NCI-H128 (cell line): Measurements from ENCODE around the gene VANGL2.

Experiments used
- DNase-seq: peaks from one replicate; lab custom pipeline; 2025; ENCODE audit not compliant: unreplicated experiment; lab: John Stamatoyannopoulos, UW

VANGL2 gene

DNA sequence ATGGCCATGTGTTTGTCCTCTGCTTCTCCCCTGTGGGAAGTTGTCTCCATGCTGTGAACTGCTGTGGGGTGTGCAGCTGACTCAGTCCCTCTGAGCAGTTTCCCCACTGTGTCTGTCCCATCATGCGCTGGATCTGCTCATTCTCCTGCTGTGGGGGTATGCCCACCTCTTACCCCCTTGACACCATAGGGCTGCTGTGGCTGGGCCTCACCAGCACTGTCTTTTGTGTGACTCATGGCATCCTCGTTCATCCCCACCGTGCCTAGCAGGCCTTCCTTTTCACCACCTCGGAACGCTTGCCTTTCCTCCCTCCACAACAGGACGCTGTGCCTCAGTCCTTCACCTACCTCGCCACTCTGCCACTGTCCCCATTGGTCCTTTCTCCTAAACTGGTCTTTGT, 27.3 kb downstream of the VANGL2 start:
- DNase-seq, result no peak

DNA sequence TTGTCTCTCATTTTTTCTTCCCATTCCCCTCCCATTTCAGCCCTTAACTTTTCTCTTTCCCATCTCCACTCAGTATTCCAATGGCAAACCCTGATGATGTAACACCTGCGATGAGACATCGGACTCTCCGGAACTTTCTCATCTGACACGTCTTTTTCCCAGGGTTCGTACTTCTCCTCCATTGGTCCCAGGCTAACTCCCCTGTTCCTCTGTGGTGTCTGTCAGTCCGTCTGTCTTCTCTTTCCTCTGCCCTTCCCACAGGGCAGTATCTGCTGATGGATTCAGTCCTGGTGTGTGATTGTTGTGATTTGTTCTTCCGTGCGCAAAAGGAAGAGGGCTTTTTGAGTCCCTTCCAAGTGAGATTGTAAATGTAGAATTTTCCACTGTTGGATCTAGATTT, 27.7 kb downstream of the VANGL2 start:
- no peak for DNase-seq

DNA sequence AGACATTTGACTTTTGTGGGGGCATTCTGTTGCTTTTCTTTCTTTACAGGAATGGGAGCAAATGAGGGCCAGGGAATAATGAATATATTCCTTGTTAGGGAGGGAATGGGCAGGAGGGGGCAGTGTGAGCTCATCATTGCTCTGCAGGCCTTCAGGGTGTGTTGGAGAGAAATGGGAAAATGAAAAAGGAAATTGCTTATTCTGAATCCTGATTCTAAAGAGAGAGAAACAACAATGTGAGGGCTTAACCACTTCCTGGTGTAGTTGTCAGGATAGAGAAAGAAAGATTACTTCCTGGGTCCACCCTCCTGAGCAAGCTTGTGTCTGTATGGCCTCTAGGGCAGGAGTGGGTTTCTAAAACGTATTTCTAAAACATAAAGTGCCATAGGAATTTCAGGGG, 28.3 kb downstream of the VANGL2 start:
- DNase-seq, result no peak

DNA sequence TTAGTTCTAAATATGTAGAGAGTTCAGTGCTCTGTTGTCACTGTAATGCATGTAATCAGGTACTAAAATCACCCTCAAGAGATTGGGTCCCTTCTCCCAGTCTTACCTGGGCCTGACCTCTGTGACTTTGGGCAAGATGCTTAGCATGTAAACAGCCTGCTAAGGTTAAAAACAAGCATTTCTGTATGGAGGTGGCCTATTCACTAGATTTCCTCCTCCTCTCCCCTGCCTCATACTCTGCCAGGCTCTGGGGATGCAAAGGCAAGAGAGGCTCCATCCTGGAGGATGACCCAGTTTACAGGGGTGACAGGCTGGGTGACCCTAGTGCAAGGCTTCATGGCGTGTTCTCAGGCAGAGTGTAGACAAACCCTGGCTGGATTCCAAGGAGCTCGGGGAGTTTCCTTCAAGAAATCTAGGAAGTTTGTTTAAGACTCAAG, 28.8 kb downstream of the VANGL2 start:
- DNase-seq, result no peak

DNA sequence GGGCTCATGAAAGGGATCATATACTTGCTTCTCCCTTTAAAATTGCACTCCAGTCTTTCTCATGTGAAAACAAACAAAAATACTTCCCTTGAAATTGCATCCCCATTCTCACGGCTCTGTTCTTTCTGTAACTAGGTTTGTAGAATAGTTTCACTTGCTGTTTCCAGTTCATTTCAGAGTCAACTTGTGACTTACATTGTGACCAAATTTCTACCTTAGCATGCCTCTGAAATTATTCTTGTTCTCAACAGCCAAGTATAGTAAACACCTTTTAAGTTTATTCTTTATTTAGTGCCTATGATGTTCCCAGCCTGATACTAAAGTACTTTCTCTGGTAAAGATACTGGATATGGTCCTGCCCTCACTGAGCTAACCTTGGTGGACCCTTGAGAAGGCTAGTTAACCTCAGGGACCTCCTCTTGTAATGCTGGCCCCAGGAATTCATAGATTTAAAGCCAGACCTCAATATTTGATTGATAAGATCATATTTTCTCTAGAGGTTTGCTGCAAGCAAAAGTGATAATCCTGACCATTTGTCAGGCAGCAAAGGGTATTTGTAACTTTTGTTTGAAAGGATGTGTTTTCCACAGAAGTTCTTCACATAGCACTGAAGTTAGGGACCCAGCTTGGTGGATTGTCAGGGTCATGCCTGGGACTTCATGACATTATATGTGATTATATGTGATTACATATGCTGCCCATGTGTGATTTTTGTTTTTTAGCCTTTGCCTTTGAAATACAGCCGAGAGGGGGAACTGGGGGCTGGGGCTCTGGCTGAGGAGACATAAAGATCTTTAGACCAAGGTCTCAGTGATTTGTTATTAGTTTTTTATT, 29.6 kb downstream of the VANGL2 start:
- DNase-seq, result no peak

DNA sequence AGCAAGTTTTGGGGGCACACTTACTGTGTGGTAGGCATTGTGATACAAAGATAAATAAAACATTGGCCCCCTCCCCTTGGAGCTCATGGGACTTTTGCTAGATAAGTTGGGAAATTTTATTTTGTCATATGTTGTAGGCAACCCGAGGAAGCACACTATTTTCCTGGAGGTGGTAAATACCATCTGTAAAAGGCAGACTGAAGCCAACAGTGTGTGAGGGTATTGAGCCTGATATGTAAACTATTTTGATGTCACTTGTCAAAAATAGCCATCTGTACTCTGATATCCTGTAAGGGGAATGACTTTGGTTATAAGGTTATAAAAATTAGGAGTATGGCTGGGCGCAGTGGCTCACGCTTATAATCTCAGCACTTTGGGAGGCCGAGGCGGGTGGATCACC, 30.6 kb downstream of the VANGL2 start:
- no peak for DNase-seq

DNA sequence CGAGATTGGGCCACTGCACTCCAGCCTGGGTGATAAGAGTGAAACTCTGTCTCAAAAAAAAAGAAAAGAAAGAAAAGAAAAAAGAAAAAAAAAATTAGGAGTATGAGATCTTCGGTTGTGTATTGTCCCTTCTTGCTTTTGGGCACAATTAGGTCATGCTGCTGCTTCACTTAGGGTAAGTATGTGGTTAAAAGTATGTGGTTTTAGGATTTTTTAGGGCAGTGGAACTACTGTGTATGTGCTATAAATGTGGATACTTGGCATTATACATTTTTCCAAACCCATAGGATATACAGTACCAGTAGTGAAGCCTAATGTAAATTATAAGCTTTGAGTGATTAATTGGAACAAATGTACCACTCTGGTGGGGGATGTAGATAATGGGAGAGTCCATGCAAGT, 31.2 kb downstream of the VANGL2 start:
- DNase-seq, result no peak

DNA sequence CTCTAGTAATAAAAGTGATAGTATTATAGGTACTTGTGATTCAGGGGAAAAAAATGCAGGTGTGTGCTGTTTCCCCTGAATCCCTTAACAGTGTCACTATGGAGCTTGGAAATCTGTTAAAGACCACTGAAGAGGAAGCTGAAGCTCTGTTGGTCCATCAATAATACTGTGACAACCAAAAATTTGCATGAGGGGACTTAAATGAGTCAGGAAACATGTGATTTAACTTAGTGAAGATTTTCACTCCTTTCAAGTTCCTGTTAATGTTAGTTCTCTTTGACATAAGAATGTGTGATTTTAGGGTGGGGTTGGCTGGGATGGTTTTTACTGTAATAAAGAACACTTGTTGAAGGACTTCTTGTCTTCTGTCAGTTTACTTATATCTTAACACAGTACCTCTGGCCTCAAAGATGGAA, 32.0 kb downstream of the VANGL2 start:
- no peak for DNase-seq

DNA sequence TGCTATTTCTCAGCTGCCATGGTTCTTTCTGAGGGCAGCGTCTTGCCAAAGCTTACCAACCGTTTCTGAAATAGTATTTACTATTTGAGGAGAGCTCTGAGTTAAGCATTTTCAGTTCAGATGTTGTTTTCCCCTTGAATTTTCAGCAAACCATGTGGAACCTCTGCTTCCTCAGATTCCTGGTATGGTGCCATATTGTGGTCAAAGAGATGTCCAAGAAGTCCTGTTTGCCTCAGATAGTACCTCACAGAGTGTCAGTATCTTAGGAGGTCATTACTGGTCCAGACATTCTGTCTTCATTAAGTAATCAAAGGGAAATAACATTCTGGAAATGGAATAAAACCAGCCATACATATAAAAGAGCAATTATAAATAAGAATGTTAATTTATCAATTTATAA, 36.6 kb downstream of the VANGL2 start:
- DNase-seq, result no peak

DNA sequence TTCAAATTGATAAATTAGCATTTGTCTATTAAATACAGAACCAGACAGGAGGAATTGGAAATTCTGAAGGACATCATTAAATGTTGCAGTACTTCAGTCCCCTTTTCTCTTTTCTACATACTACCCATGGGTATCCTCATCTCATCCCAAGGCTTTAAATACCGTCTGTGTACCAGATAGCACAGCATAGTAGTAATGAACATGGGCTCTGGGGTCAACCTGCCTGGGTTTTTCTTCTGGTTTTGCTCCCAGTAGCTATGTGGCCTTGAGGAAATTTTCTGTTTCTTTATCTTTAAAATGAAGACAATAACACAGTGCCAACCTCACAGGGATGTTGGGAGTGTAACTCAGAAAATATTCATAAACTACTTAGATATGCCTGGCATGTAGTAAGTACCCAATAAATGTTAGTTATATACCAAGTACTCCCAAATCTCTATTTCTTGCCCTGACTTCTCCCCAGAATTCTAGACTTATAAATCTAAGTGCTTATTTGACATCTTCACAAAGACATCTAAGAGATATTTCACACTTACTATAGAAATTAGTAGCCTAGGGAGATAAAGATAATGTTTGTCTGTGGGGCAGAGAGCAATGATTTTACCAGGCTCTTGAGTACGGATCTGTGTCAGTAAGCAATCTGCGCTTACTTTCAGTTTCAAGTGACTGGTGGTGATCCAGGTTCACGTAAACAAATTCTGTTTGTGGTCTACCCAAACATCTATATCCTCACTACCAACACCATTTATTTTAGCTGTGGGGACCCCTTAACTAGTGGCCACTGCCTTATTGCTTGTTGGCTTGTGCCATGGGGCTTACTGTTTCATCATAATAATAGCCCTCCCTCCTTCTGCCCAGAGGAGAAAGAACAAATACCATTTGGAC, 37.3 kb downstream of the VANGL2 start:
- no peak for DNase-seq

DNA sequence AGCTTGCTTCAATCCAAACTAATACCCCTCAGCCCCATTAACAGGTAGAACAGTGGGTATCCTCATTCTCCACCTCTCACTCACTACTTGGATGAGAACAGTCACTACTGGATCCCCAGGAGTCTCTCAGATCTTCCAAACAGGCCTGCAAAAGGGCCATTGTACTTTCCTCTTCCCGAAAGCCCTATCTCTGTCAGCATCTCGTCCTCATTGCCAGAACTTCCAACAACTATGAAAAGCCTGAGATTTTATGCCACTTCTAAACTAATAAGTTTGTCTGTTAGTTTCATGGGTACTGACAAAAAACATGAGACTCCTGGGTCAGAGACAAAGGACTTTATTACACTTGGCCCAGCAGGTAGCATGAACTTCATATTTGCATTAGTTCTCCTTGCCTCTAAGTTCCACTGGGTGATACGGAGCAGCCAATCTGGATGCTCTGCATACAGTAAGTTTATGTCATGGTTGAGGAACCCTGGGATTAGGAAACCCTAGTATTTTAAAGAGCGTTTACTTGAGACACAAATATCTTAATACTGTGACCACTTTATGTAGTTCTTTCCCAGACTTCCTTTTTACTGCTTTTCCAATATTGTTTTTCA, 38.1 kb downstream of the VANGL2 start:
- DNase-seq, result no peak

DNA sequence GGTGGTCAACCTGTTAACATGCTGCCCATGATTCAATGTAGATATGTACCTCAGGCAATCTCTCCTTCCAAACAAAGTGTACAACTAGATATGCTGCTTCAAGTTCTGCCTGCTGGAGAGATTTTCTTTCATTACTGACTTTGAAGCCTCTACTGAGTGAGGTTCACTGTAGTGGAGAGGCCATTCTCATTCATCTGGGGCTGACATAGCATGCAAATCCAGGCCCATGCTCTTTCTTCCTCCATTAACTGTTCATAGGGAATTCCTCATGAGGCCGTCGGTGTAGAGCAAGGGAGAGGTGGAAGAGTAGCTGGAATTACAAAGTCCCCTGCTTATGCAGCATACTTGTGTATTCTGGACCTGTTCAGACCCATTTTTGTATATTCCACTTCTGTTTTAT, 38.6 kb downstream of the VANGL2 start:
- DNase-seq, result no peak

DNA sequence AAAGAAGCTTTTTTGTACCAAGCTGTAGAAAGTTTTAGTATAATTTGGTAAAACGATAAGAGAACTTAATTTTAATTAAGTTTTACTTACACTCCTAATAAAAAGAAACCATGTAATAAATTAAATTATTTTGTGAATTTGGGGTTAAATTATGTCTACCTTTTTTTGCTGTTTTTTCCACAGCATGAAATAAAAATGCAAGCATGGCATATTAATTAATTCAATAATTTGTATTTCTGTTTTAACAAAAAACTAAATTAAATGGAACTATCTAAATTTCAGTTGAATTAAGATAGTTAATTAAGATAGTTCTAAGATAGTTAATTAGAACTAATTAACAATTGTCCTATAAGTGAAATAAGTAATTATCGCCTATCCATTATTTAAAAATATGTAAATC, 39.4 kb downstream of the VANGL2 start:
- no peak for DNase-seq

DNA sequence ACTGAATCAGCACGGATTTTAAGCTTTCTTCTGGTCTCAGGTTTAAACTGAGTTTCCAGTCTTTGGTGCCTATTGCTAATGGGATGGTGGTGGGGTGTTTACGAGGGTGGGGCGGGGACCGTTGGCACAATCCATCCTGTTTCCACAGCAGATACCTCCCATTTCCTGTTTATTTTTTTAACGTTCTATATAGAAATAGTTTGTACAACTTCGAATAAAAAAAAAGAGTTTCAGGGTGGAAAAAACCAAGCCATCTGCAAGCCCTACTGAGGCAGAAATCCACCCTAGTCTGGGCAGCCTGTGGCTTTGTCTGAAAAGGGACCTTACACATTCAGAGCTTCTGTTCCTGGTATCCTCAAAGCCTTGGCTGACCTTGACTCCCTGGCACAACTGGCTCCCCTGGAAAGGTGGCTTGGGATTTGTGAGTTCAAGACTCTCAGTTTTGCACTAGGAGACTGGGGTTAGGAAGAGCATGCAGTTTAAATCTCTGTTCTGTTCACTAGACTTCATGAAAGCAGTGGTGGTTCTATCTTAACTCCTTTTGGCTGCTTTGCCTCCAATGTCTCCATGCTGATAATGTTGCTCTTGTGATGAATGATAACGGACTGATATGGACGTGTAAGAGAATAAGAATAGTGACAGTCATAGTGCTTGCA, 46.7 kb downstream of the VANGL2 start:
- no peak for DNase-seq

DNA sequence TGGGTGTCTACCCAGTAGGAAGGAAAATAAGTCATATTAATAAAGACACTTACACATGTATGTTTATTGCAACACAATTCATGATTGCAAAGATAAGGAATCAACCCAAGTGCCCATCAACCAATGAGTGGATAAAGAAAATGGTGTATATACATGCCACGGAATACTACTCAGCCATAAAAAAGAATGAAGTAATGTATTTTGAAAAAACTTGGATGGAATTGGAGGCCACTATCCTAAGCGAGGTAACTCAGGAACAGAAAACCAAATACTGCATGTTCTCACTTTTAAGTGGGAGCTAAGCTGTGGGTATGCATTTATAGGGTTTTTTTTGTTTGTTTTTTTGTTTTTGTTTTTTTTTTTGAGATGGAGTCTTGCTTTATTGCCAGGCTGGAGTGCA, 49.1 kb downstream of the VANGL2 start:
- no peak for DNase-seq

DNA sequence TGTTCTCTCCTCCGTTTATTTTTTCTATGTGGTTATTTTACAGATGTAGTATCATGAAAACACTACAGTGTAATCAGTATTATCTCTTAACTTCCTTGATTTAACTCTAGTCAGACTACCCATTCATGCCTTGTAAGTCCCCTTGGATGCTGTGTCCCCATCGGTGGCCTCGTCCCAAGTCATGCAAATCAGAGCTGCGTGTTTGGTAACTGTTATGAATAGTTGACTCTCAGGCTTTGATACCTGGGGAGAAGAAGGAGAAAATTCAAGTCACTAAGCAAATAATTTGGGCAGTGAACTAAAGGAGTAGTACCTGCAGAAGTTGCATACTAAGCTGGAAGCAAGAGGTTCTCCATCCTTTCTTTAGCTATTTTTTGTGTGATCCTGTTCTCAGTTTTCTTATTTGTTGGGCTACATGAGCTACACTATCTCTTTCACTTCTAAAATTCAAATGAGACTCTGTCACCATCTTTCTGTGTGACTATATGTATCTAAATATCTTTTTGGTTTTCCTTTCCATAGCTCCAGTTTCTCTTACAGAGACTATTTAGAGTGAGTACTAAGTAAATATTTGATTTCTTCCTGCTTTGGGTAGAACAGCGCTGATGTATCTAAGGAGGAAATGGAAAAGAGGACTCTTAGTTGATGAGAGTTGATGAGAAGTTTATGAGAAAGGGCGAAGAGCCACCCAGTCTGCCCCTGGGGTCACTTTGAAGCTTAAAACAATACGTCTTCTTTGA, 50.9 kb downstream of the VANGL2 start:
- no peak for DNase-seq

DNA sequence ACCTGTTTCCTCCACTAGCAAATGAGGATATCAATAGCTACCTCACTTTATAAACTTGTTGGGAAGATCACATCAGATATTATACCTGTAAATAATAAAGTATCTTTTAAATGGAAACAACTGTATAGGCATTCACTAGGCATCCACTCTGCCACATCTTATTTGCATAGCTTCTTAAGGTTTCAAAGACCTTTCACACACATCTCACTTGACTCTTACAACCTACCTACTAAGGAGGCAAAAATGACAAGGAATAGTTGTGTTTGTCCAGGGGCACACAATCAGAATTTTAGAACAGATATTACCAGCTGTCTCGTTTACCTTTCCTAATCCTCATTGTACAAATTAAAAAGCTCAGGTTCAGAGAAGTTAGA, 51.5 kb downstream of the VANGL2 start:
- no peak for DNase-seq

DNA sequence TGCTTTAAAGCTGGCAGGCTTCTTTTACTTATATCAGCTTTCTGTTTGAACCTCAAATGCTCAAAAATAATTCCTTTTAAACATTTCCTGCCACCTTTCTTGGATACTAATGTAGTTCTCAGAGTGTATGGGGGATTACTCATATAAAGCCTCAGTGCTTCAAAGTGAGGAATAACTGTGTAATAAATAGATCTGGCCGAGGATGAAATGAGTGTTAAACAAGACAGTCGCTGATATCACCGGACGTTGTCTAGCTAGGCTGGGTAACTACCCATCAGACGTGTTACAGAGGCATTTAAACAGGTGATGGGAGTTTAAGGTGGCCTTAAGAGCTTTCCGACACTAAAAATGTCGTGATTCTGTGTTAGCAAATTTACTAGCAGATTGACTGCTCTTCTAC, 53.1 kb downstream of the VANGL2 start:
- no peak for DNase-seq

DNA sequence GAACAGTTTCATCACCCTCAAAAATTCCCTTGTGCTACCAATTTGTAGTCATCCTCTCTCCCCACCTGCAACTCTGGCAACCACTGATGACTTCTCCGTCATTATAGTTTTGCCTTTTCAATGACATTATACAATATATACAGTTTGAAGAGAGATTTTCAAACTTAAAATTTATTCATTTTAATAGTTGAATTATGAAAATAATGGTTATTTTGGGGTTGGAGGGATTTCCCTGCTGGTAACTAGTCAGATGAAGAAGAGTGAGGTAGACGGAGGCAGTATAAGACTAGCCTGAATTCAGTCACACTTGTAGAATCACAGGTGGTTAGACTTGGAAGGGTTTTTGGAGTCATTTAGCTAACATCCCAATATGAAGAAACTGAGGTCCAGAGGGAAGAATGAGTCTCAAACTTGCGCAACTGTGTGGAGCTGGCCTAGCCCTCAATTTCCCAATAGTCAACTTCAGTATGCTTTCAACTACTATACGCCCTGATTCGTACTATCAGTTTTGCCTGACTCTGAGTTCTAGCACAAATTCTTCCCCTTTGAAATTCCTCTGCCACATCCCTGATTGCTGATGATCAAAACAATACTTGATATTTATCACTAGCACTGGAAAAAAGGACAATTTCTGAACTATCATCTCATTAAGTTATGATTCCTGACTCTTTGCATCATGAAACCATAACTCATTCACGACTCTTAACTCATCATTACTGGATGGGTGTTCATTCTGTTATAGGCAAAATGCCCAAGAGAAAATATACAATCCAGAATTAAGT, 54.2 kb downstream of the VANGL2 start:
- no peak for DNase-seq

DNA sequence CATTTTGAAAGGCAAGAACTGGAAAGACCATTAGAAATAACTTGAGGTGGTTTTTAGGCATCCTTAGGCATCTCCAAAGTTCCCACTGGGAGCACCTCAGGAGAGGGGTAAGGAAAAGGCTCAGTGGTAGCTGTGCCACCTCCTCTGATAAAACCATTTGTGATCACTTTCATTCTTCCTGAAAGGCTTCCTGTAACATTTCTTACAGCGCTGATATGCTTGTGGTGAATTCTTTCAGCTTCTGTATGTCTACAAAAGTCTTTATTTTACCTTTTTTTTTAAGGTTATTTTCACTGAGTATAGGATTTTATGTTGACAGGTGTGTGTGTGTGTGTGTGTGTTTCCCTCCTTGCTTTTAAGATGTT, 54.8 kb downstream of the VANGL2 start:
- DNase-seq, result no peak
